ENCODE measurements around the gene FANCB.

The FANCB gene

GRCh38 chrX:14826319-14826718 lies 46.5 kb downstream of the FANCB start:
- no peak overlapping the region for H3K4me3 ChIP-seq (ENCODE audit: low read depth, low read length)
- CTCF ChIA-PET, result interaction anchor here (0.7 kb wide), 1 partner anchor 295 kb away, joined by 3 read pairs; no protein-coding TSS in a partner anchor
- H3K36me3 ChIP-seq (ENCODE audit: control insufficient read depth in 2 of 2, insufficient read depth in 1 of 2, low read length in 2 of 2), result no peaks in the 10 kb centered on the region
- no peaks in the 10 kb centered on the region; the same call in 1 of the 2 replicates for H3K9me3 ChIP-seq (ENCODE audit: control insufficient read depth, insufficient read depth, low read depth, low read length)
- TF ChIP-seq ZNF221 (tag by site-specific recombination; IDR thresholded peaks at IDR 0.05; ENCODE audit: borderline replicate concordance), result no peak
- TF ChIP-seq PRDM1 (tag by site-specific recombination; IDR thresholded peaks at IDR 0.05), result peak; percentile 62; the same call in 1 of the 2 replicates
- no peaks in the 10 kb centered on the region for H3K4me1 ChIP-seq (ENCODE audit: control insufficient read depth, insufficient read depth, low read length)
- no peak overlapping the region for H3K27ac ChIP-seq (ENCODE audit: extremely low read depth, low read depth, low read length)
- POLR2A ChIA-PET, result no interaction called here

GRCh38 chrX:14825851-14826250 lies 47.0 kb downstream of the FANCB start:
- no peaks in the 10 kb centered on the region for H3K4me1 ChIP-seq (ENCODE audit: control insufficient read depth, insufficient read depth, low read length)
- H3K27ac ChIP-seq (ENCODE audit: extremely low read depth, low read depth, low read length), result no peak overlapping the region
- no peaks in the 10 kb centered on the region for H3K9me3 ChIP-seq (ENCODE audit: control insufficient read depth, insufficient read depth, low read depth, low read length)
- no peaks in the 10 kb centered on the region for H3K36me3 ChIP-seq (ENCODE audit: control insufficient read depth in 2 of 2, insufficient read depth in 1 of 2, low read length in 2 of 2)
- ChIA-PET POLR2A (no interaction called here), CTCF (interaction anchor here (0.6 to 0.7 kb wide), 2 partner anchors 29 to 295 kb away, joined by 3 read pairs; no protein-coding TSS in a partner anchor)
- no peak for TF ChIP-seq ZBTB10 (tag by site-specific recombination; IDR thresholded peaks at IDR 0.05)
- TF ChIP-seq SP2 (tag by site-specific recombination; IDR thresholded peaks at IDR 0.05), result no peak
- no peak for TF ChIP-seq PRDM10 (tag by site-specific recombination; IDR thresholded peaks at IDR 0.05)
- H3K4me3 ChIP-seq (ENCODE audit: low read depth, low read length), result no peak overlapping the region

- Histone ChIP-seq H3K4me3 (ENCODE audit: low read depth, low read length) (no peak overlapping the region), H3K4me1 (ENCODE audit: control insufficient read depth, insufficient read depth, low read length) (no peaks in the 10 kb centered on the region), H3K9me3 (ENCODE audit: control insufficient read depth, insufficient read depth, low read depth, low read length) (no peaks in the 10 kb centered on the region), H3K36me3 (ENCODE audit: control insufficient read depth in 2 of 2, insufficient read depth in 1 of 2, low read length in 2 of 2) (no peaks in the 10 kb centered on the region), H3K27ac (ENCODE audit: extremely low read depth, low read depth, low read length) (no peak overlapping the region)
- POLR2A ChIA-PET, result no interaction called here
- CTCF ChIA-PET, result interaction anchor here (0.6 kb wide), 1 partner anchor 627 kb away, joined by 4 read pairs; no protein-coding TSS in a partner anchor
- no peak for TF ChIP-seq ZNF510 (tag by site-specific recombination; IDR thresholded peaks at IDR 0.05; ENCODE audit: insufficient replicate concordance)
Observed at GRCh38 chrX:14819769-14820168, 53.1 kb downstream of the FANCB start.

- CTCF ChIA-PET, result interaction anchor here (0.7 kb wide), 1 partner anchor 256 kb away, joined by 3 read pairs; no protein-coding TSS in a partner anchor
- Histone ChIP-seq H3K9me3 (ENCODE audit: control insufficient read depth, insufficient read depth, low read depth, low read length) (no peaks in the 10 kb centered on the region), H3K4me1 (ENCODE audit: control insufficient read depth, insufficient read depth, low read length) (no peaks in the 10 kb centered on the region), H3K27ac (ENCODE audit: extremely low read depth, low read depth, low read length) (no peak overlapping the region), H3K4me3 (ENCODE audit: low read depth, low read length) (no peak overlapping the region), H3K36me3 (ENCODE audit: control insufficient read depth in 2 of 2, insufficient read depth in 1 of 2, low read length in 2 of 2) (no peaks in the 10 kb centered on the region)
- TF ChIP-seq ZBTB8A (tag by site-specific recombination; IDR thresholded peaks at IDR 0.05) (no peak), ZNF155 (tag by site-specific recombination; IDR thresholded peaks at IDR 0.05) (no peak), ZNF560 (tag by site-specific recombination; IDR thresholded peaks at IDR 0.05; ENCODE audit: borderline replicate concordance) (no peak), ZSCAN30 (tag by site-specific recombination; IDR thresholded peaks at IDR 0.05) (no peak), ZNF664 (tag by site-specific recombination; IDR thresholded peaks at IDR 0.05) (no peak), ZNF747 (tag by site-specific recombination; IDR thresholded peaks at IDR 0.05) (no peak), ZNF398 (tag by site-specific recombination; IDR thresholded peaks at IDR 0.05) (no peak), ZXDB (tag by site-specific recombination; IDR thresholded peaks at IDR 0.05) (no peak), ZNF354C (tag by site-specific recombination; IDR thresholded peaks at IDR 0.05; ENCODE audit: borderline replicate concordance, low read depth) (no peak), ZNF623 (tag by site-specific recombination; IDR thresholded peaks at IDR 0.05) (no peak), ZNF785 (tag by site-specific recombination; IDR thresholded peaks at IDR 0.05) (no peak)
- POLR2A ChIA-PET, result interaction anchor here (1.0 kb wide), 1 partner anchor 13 kb away, joined by 3 read pairs; no protein-coding TSS in a partner anchor
Observed at GRCh38 chrX:14817571-14817970, 55.3 kb downstream of the FANCB start.
